Skeletal muscle tissue (tissue), 4 donors: ENCODE data around the gene ATP10D. TPM values are rescaled to one million over a fixed set of nuclear protein-coding genes. Genes with fewer than 3 reads are reported as not detected.

Experiments used
- H3K27ac ChIP-seq: one replicate; pipeline ENCODE4 v1.7.0; 2013; ENCODE audit warnings: mild to moderate bottlenecking, low read depth, low read length, inconsistent platforms
- H3K27me3 ChIP-seq, 3 donors: one replicate each; pipeline ENCODE4 v1.7.0; 2013; ENCODE audit warnings: low read length in 3 of 3; ENCODE audit not compliant: control insufficient read depth in 3 of 3, insufficient read depth in 3 of 3
- H3K36me3 ChIP-seq, 3 donors: one replicate each; pipeline ENCODE4 v1.7.0; 2013; ENCODE audit warnings: low read length in 3 of 3; ENCODE audit not compliant: control insufficient read depth in 3 of 3, insufficient read depth in 3 of 3
- H3K4me1 ChIP-seq, 3 donors: one replicate each; pipeline ENCODE4 v1.7.0; 2013; ENCODE audit warnings: low read length in 3 of 3, mild to moderate bottlenecking in 3 of 3; ENCODE audit not compliant: control insufficient read depth in 3 of 3, insufficient read depth in 3 of 3
- H3K4me3 ChIP-seq, 3 donors: one replicate each; pipeline ENCODE4 v1.7.0; 2013; ENCODE audit warnings: low read length in 3 of 3
- H3K9ac ChIP-seq, 3 donors: one replicate each; pipeline ENCODE4 v1.7.0; 2013; ENCODE audit warnings: low read length in 3 of 3, mild to moderate bottlenecking in 3 of 3, moderate library complexity in 2 of 3, low read depth in 1 of 3
- H3K9me3 ChIP-seq, 3 donors: one replicate each; pipeline ENCODE4 v1.7.0; 2013; ENCODE audit warnings: low read length in 3 of 3; ENCODE audit not compliant: control insufficient read depth in 3 of 3
- total RNA-seq: library from RNA; depleted of rRNA; stranded (reverse); fragments of >200 nt; gene quantifications from one replicate; pipeline ENCODE4 v1.2.3, GENCODE V29; 2014
- donor health status: Osteomylitis.

ATP10D gene
- 18.8 TPM for total RNA-seq

DNA sequence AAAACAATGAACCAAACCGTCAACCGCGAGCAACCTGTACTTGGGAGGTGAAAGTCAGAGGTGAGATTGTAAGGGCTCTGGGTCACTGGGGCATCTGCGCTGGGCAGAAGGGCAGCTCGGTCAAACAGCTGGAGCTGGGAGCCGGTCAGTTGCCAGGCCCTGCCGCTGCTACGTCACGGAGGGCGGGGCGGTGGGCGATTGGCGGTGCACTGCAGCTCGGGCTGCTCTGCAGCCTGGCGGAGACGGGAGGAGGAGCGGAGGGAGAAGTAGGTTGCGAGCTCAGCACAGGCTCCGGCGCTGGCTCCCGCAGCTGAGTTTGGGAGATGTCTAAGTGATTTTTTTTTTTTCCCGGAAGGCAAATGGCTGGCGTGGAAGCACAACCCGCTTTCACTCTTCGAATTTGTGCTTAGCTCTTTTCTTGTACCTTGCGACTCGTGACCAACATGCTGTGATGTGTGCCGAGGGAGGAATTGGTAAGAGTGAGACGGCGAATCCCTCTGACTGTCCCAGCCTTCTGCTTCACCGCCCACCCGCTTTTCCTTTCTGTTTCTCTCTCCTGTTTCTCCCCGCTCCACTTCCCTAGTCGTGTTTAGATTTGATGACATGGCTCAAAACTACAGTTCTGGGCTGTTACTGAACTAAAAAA, at the start of gene ATP10D:
Gene ATP10D (plus strand): TSS at position 229 of the 646 bp plus-strand sequence. CDS start 27,266 bp downstream, outside the sequence.
- Histone ChIP-seq H3K9ac (peak within 1 kb of the TSS; percentile 62 to 93 (median 84)), H3K4me1 (peaks cover 0 to 9% (median 0%) of the 10 kb centered on the region in 3 donors), H3K36me3 (no peaks in the 10 kb centered on the region), H3K4me3 (peak within 1 kb of the TSS; percentile 74 to 96 (median 91)), H3K9me3 (no peaks in the 10 kb centered on the region), H3K27me3 (no peaks in the 10 kb centered on the region), H3K27ac (peak within 1 kb of the TSS; percentile 74)

- H3K4me3 ChIP-seq: no peak overlapping the region
- H3K27ac ChIP-seq: no peak overlapping the region
- no peaks in the 10 kb centered on the region for H3K36me3 ChIP-seq
- no peak overlapping the region for H3K9ac ChIP-seq
- H3K27me3 ChIP-seq: no peaks in the 10 kb centered on the region
- no peaks in the 10 kb centered on the region for H3K9me3 ChIP-seq
- H3K4me1 ChIP-seq: no peaks in the 10 kb centered on the region
These were observed 42.1 kb upstream of the ATP10D start for GRCh38 chr4:47442980-47443379.

DNA sequence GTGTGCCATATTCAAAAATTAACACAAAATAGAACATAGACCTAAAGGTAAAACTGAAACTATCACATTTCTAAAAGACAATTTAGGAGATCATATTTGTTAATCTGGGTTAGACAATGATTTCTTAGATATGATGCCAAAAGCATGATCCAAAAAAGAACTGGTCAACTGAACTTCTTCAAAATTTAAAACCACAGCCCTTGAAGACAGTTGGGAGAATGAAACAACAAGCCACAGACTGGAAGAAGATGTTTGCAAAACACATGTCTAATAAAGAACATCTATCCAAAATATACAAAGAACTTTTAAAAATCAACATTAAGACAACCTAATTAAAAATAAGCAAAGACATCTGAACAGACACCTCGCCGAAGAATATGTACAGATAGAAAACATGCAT, 41.0 kb upstream of the ATP10D start:
- no peak overlapping the region for H3K27ac ChIP-seq
- no peaks in the 10 kb centered on the region for H3K9me3 ChIP-seq

GRCh38 chr4:47451657-47452056, 33.4 kb upstream of the ATP10D start:
- no peak overlapping the region for H3K4me3 ChIP-seq

More for the DNA sequence above, 41.0 kb upstream of the ATP10D start:
- H3K4me1 ChIP-seq: no peaks in the 10 kb centered on the region
- H3K27me3 ChIP-seq: no peaks in the 10 kb centered on the region
- no peak overlapping the region for H3K9ac ChIP-seq
- H3K36me3 ChIP-seq: no peaks in the 10 kb centered on the region
- H3K4me3 ChIP-seq: no peak overlapping the region

DNA sequence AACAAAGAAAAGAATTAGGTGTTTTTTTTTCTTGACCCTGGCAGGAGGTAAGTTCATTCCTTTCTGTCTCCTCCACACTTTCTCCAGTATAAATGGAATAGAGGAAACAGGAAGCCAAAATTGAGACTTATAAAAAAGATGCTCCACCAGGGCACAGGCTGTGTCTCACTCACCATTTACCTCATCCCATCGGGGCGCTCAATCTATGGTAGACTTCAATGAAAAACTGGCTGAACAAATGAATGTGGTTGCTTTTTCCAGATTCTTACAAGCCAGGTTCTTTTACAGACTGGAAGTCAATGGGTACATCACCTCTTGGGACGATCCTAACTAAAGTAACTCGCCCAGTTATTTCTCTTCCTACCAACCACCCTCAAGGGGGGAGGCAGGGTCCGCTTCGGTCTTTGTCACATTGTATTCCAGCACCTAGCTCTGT, 22.3 kb upstream of the ATP10D start:
- Histone ChIP-seq H3K27ac (no peak overlapping the region), H3K9me3 (no peaks in the 10 kb centered on the region), H3K36me3 (peaks cover 0 to 2% (median 0%) of the 10 kb centered on the region in 3 donors), H3K27me3 (no peaks in the 10 kb centered on the region), H3K4me3 (peak overlapping the region; percentile 75 to 95 (median 79)), H3K9ac (peak overlapping the region; percentile 72 to 84 (median 81)), H3K4me1 (peaks cover 0 to 4% (median 0%) of the 10 kb centered on the region in 3 donors)

More at GRCh38 chr4:47451657-47452056, 33.4 kb upstream of the ATP10D start:
- Histone ChIP-seq H3K27ac (no peak overlapping the region), H3K9ac (no peak overlapping the region), H3K27me3 (no peaks in the 10 kb centered on the region), H3K9me3 (no peaks in the 10 kb centered on the region), H3K36me3 (peaks cover 4 to 17% (median 6%) of the 10 kb centered on the region in 3 donors), H3K4me1 (no peaks in the 10 kb centered on the region)

GRCh38 chr4:47463235-47463956, 21.7 kb upstream of the ATP10D start, which contains the start of gene COMMD8:
Gene COMMD8 (minus strand): TSS chr4:47463702. CDS start chr4:47463651, 51 bp downstream.
- peak within 1 kb of the TSS; percentile 37 for H3K27ac ChIP-seq

GRCh38 chr4:47465004-47465403, 20.1 kb upstream of the ATP10D start:
- H3K4me3 ChIP-seq: no peak overlapping the region
- H3K36me3 ChIP-seq: no peaks in the 10 kb centered on the region
- no peaks in the 10 kb centered on the region for H3K9me3 ChIP-seq
- peaks cover 0 to 4% (median 0%) of the 10 kb centered on the region in 3 donors for H3K4me1 ChIP-seq
- H3K27ac ChIP-seq: no peak overlapping the region
- H3K9ac ChIP-seq: no peak overlapping the region
- no peaks in the 10 kb centered on the region for H3K27me3 ChIP-seq

More at GRCh38 chr4:47463235-47463956, 21.7 kb upstream of the ATP10D start, which contains the start of gene COMMD8:
- Histone ChIP-seq H3K36me3 (peaks cover 0 to 2% (median 0%) of the 10 kb centered on the region in 3 donors), H3K9me3 (no peaks in the 10 kb centered on the region), H3K4me1 (peaks cover 0 to 4% (median 0%) of the 10 kb centered on the region in 3 donors), H3K27me3 (no peaks in the 10 kb centered on the region), H3K9ac (peak within 1 kb of the TSS; percentile 72 to 84 (median 81)), H3K4me3 (peak within 1 kb of the TSS; percentile 75 to 95 (median 79))

DNA sequence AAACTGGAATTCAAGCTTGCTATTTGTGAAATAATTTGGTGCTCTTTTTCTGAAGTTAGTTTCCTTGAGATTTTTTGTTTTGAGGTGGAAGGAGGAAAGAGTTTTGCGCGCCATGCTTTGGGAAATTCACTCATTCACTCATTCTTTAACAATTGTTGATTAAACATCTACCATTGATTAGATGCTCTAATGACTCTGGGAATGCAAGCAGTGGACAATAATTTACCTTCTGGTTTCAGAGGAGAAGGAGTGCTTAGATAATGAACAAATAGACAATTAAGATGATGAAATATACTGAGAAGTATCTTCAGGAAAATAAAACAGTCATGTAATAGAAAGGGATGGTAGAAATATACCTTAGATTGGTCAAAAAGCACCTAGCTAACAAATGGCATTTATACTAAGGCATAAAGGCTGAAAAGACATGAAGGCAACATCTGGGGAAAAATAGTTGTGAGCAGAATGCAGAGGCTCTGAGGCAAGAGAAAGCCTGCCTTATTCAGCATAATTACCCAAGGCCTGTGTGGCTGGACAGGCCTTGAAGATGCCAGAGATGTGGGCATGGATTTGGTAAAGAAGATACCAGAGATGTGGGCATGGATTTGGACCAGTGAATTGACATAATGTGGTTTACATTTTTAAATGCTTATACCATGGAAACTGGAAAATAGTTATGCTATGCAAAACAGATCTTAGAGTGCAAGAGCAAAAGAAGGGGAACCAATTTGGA, 18.9 kb upstream of the ATP10D start:
- Histone ChIP-seq H3K27ac (no peak overlapping the region), H3K27me3 (no peaks in the 10 kb centered on the region), H3K9ac (no peak overlapping the region), H3K4me1 (peaks cover 0 to 4% (median 0%) of the 10 kb centered on the region in 3 donors), H3K4me3 (no peak overlapping the region), H3K36me3 (no peaks in the 10 kb centered on the region), H3K9me3 (no peaks in the 10 kb centered on the region)

GRCh38 chr4:47468706-47469365, 16.2 kb upstream of the ATP10D start:
- Histone ChIP-seq H3K9ac (no peak overlapping the region), H3K27me3 (no peaks in the 10 kb centered on the region), H3K4me1 (no peaks in the 10 kb centered on the region), H3K36me3 (no peaks in the 10 kb centered on the region), H3K9me3 (no peaks in the 10 kb centered on the region), H3K27ac (no peak overlapping the region), H3K4me3 (no peak overlapping the region)
